Keratinocyte (primary cell): ENCODE results near the gene TYMS. TPM values are rescaled to one million over a fixed set of nuclear protein-coding genes. Genes with fewer than 3 reads are reported as not detected.
A peak's percentile ranks its signal among the peaks of the same experiment; 100 is the strongest.

Experiments
- DNase-seq: peaks from one replicate; pipeline ENCODE4 v3.0.0-alpha.2; 2011; ENCODE audit warnings: low read depth, missing footprints, low spot score
- FAIRE-seq: peaks from 2 replicates; lab custom pipeline; 2011; peaks lifted over from hg19 to GRCh38; lab: Jason Lieb, UNC
- H2AFZ ChIP-seq: 2 replicates; pipeline ENCODE4 v1.6.0; 2012; ENCODE audit warnings: low read length, control low read depth, inconsistent platforms; ENCODE audit not compliant: control insufficient read depth
- H3K27ac ChIP-seq: 2 replicates; pipeline ENCODE4 v1.5.1; 2011; ENCODE audit warnings: low read length; ENCODE audit not compliant: control insufficient read depth, insufficient read depth
- H3K27me3 ChIP-seq: 3 replicates; pipeline ENCODE4 v1.6.0; 2011; ENCODE audit warnings: low read length; ENCODE audit not compliant: control insufficient read depth, insufficient read depth; ENCODE audit errors: extremely low read depth
- H3K36me3 ChIP-seq, 2 experiments: 2 replicates in 1 of 2; 3 replicates in 1 of 2; pipeline ENCODE4 v1.5.1; 2011; ENCODE audit warnings: low read length in 2 of 2, mild to moderate bottlenecking in 1 of 2; ENCODE audit not compliant: control insufficient read depth in 2 of 2, insufficient read depth in 2 of 2; ENCODE audit errors: extremely low read depth in 1 of 2
- H3K4me1 ChIP-seq: 3 replicates; pipeline ENCODE4 v1.5.1; 2011; ENCODE audit warnings: low read length; ENCODE audit not compliant: control insufficient read depth, insufficient read depth; ENCODE audit errors: extremely low read depth
- H3K4me2 ChIP-seq: 3 replicates; pipeline ENCODE4 v1.6.0; 2011; ENCODE audit warnings: low read depth, low read length; ENCODE audit not compliant: control insufficient read depth, insufficient read depth; ENCODE audit errors: extremely low read depth
- H3K4me3 ChIP-seq, 3 experiments: fragments of 200-600 bp in 1 of 3; sonication (generic) in 1 of 3; 2 replicates in 2 of 3; 3 replicates in 1 of 3; pipeline ENCODE4 v1.5.1; 2011 to 2016; ENCODE audit warnings: low read length in 3 of 3, mild to moderate bottlenecking in 3 of 3, control low read depth in 2 of 3, inconsistent platforms in 1 of 3, low read depth in 1 of 3, mixed read lengths in 1 of 3, mixed run types in 1 of 3, moderate library complexity in 1 of 3; ENCODE audit not compliant: control insufficient read depth in 2 of 3, insufficient read depth in 2 of 3; ENCODE audit errors: extremely low read depth in 1 of 3
- H3K79me2 ChIP-seq: 2 replicates; pipeline ENCODE4 v1.6.0; 2012; ENCODE audit warnings: low read length; ENCODE audit not compliant: control insufficient read depth, insufficient read depth
- H3K9ac ChIP-seq: 3 replicates; pipeline ENCODE4 v1.6.0; 2011; ENCODE audit warnings: low read length; ENCODE audit not compliant: control insufficient read depth, insufficient read depth; ENCODE audit errors: extremely low read depth
- H3K9me1 ChIP-seq: 3 replicates; pipeline ENCODE4 v1.6.0; 2011; ENCODE audit warnings: low read length; ENCODE audit not compliant: control insufficient read depth, insufficient read depth; ENCODE audit errors: extremely low read depth
- H3K9me3 ChIP-seq: 2 replicates; pipeline ENCODE4 v1.5.1; 2012; ENCODE audit warnings: low read depth, low read length; ENCODE audit not compliant: control insufficient read depth
- H4K20me1 ChIP-seq: 3 replicates; pipeline ENCODE4 v1.6.0; 2011; ENCODE audit warnings: low read length; ENCODE audit not compliant: control insufficient read depth, insufficient read depth; ENCODE audit errors: extremely low read depth
- CTCF ChIP-seq, 3 experiments: IDR thresholded peaks in 1 of 3; conservative IDR thresholded peaks in 1 of 3; optimal IDR thresholded peaks in 1 of 3; 2 replicates in 2 of 3; 3 replicates in 1 of 3; pipeline versions ENCODE3 to v1.5.1; 2011; ENCODE audit warnings: low read length in 3 of 3, mild to moderate bottlenecking in 3 of 3, moderate library complexity in 2 of 3, control low read depth in 1 of 3, inconsistent platforms in 1 of 3; ENCODE audit not compliant: insufficient read depth in 2 of 3; ENCODE audit errors: extremely low read depth in 1 of 3
- EZH2 ChIP-seq: IDR thresholded peaks from one replicate; pipeline ENCODE4 v1.6.1; 2012; ENCODE audit warnings: inconsistent platforms, mild to moderate bottlenecking, low read length, moderate library complexity
- dilution Hi-C: fragments of 300-500 bp; cut with MboI; formaldehyde crosslinking; loops from one replicate; pipeline ENCODE4 v1.7.0; 2020; ENCODE audit warnings: low sequenced_read_pairs; ENCODE audit not compliant: extremely low pct_ligation_motif_present
- polyA plus RNA-seq, 5 experiments: library from polyadenylated mRNA; depleted of rRNA in 3 of 5; stranded (reverse) in 3 of 5; stranded (forward) in 1 of 5; unstranded in 1 of 5; fragments of >200 nt; gene quantifications; 1 replicate in 1 of 5; 2 replicates in 3 of 5; 3 replicates in 1 of 5; pipeline versions ENCODE4 v1.2.1 to v1.2.3, GENCODE V29; 2011 to 2012; ENCODE audit warnings: missing spikeins in 2 of 5, low read depth in 1 of 5, low replicate concordance in 1 of 5

The TYMS gene
- polyA plus RNA-seq, 1 donor (not counting 4 experiments of a cell fraction or from before 2014, with no cell fraction given), result 39.9 TPM

- Histone ChIP-seq H3K4me3 (no peak overlapping the region), H3K9me1 (no peaks in the 10 kb centered on the region), H3K4me2 (peak overlapping the region; percentile 58), H3K27me3 (no peaks in the 10 kb centered on the region), H3K27ac (no peak overlapping the region), H3K79me2 (no peaks in the 10 kb centered on the region), H2AFZ (peak overlapping the region; percentile 4), H3K4me1 (peaks cover 17% of the 10 kb centered on the region), H4K20me1 (no peaks in the 10 kb centered on the region), H3K9ac (no peak overlapping the region), H3K36me3 (no peaks in the 10 kb centered on the region), H3K9me3 (no peaks in the 10 kb centered on the region)
- no peak for TF ChIP-seq CTCF (optimal IDR thresholded peaks at IDR 0.05 in 1 of 3, IDR thresholded peaks at IDR 0.05 in 1 of 3, conservative IDR thresholded peaks at IDR 0.05 in 1 of 3; ENCODE audit: extremely low read depth in 1 of 3, insufficient read depth in 2 of 3, low read length in 3 of 3)
- TF ChIP-seq EZH2, result no peak
- DNase-seq (no peak), FAIRE-seq (peak; percentile 23)
- dilution Hi-C loops, result no loop called here
Measured at GRCh38 chr18:634551-635045, 22.9 kb upstream of the TYMS start.

- no peak overlapping the region for H2AFZ ChIP-seq
- H3K9me1 ChIP-seq, result no peaks in the 10 kb centered on the region
- no peaks in the 10 kb centered on the region for H3K36me3 ChIP-seq
- no peaks in the 10 kb centered on the region for H3K27me3 ChIP-seq
- DNase-seq (no peak), FAIRE-seq (no peak)
- TF ChIP-seq CTCF (optimal IDR thresholded peaks at IDR 0.05 in 1 of 3, IDR thresholded peaks at IDR 0.05 in 1 of 3, conservative IDR thresholded peaks at IDR 0.05 in 1 of 3; ENCODE audit: extremely low read depth in 1 of 3, insufficient read depth in 2 of 3, low read length in 3 of 3), result no peak
- no peak for TF ChIP-seq EZH2
- peak overlapping the region; percentile 58 for H3K4me2 ChIP-seq
- H3K4me3 ChIP-seq, result no peak overlapping the region
- no peaks in the 10 kb centered on the region for H4K20me1 ChIP-seq
- H3K4me1 ChIP-seq, result peaks cover 17% of the 10 kb centered on the region
- no peak overlapping the region for H3K27ac ChIP-seq
- dilution Hi-C loops, result no loop called here
- H3K79me2 ChIP-seq, result no peaks in the 10 kb centered on the region
- no peaks in the 10 kb centered on the region for H3K9me3 ChIP-seq
- H3K9ac ChIP-seq, result no peak overlapping the region
Measured at GRCh38 chr18:635171-635570, 22.3 kb upstream of the TYMS start.
